22Rv1 (cell line): ENCODE measurements around the gene LRRC63.

Source experiments
- ZFX ChIP-seq: fragments of 450-650 bp; IDR thresholded peaks from 2 replicates; pipeline ENCODE4 v1.6.1; 2017; ENCODE audit warnings: antibody characterized with exemption, borderline replicate concordance
- TF ChIP-seq, protein P1 (sequence below): fragments of 450-650 bp; IDR thresholded peaks from 2 replicates; pipeline ENCODE4 v1.5.1; 2017; ENCODE audit warnings: mild to moderate bottlenecking

- TF ChIP-seq, protein P1, sequence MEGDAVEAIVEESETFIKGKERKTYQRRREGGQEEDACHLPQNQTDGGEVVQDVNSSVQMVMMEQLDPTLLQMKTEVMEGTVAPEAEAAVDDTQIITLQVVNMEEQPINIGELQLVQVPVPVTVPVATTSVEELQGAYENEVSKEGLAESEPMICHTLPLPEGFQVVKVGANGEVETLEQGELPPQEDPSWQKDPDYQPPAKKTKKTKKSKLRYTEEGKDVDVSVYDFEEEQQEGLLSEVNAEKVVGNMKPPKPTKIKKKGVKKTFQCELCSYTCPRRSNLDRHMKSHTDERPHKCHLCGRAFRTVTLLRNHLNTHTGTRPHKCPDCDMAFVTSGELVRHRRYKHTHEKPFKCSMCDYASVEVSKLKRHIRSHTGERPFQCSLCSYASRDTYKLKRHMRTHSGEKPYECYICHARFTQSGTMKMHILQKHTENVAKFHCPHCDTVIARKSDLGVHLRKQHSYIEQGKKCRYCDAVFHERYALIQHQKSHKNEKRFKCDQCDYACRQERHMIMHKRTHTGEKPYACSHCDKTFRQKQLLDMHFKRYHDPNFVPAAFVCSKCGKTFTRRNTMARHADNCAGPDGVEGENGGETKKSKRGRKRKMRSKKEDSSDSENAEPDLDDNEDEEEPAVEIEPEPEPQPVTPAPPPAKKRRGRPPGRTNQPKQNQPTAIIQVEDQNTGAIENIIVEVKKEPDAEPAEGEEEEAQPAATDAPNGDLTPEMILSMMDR: no peak
- no peak for TF ChIP-seq ZFX
Measured at GRCh38 chr13:46197299-46198048, 14.3 kb upstream of the LRRC63 start.
